T-helper 1 cell treated with Interleukin-12 subunit alpha and Interleukin-12 subunit beta and Interleukin-4 antibody, amounts not matched to agents 30 ng/mL and 1 ng/mL, for 36 hours (primary cell): ENCODE data around the gene RHOD. TPM values are rescaled to one million over a fixed set of nuclear protein-coding genes. Genes with fewer than 3 reads are reported as not detected.

Experiments used
- intact Hi-C: fragments of 100-400 bp; cut with micrococcal nuclease; formaldehyde crosslinking; loops from one replicate; pipeline ENCODE4 v1.15.1; 2024
- total RNA-seq: library from RNA; stranded (reverse); gene quantifications from 2 replicates; pipeline ENCODE4 v1.2.3, GENCODE V29; 2022

RHOD gene
- total RNA-seq, 1 donor from 2014 or later: 0.61 TPM

DNA sequence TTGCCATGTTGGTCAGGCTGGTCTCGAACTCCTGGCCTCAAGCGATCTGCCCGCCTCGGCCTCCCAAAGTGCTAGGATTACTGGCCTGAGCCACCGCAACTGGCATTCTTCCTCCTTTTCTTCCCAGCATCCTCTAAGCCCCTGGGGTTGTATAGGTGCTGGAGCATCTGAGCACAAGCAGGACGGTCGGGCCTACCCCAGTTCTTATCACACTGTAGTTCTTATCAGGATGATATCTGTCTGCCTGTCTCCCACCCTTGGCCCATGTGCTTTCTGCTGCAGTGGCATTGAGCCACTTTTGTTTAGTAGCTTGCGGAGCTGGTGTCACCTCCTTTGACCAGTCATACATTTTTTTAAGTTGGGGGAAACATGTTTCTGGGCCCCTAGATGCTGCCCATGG lies 1.9 kb downstream of the RHOD start:
- intact Hi-C loops: no loop called here

DNA sequence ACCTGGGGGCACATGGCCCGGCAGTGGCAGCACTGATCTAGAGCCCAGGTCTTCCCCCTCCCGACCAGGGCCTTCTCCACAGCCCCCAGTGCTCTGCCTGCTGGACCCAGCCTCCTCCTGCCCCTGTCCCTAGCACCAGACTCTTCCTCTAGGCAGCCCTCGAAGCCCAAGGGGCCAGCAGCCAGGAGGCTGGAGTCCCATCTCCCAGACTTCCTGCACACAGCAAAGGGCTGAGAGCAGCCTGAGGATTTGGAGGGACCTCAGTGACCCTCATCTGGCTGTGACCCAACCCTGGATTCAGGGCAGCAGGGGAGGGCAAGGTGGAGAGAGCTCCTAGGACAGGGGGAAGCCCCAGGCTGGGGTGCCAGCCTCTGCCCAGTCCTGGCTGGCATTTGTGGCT lies 3.0 kb downstream of the RHOD start:
- intact Hi-C loops: no loop called here

DNA sequence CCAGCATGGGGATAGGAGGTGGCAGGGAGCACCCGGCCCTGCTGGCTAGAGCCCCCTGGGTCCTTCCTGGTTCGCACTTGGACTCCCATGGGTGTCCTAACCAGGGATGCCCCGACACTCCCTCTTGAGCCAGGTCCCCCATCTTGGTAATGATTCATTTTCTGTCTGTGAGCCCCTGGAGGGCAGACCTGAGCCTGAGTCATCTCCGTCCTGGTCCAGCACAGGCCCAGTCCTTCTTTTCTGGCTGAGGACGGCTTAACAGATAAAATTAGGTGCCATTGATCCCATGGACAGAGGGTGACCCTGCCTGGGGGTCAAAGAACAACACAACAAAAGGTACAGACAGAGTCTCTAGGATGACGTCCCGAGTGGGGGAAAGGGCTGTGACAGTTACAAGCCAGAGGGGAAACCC lies 3.5 kb downstream of the RHOD start:
- intact Hi-C loops: no loop called here

- intact Hi-C loops: no loop called here
Observed at GRCh38 chr11:67062526-67063373, 6.1 kb downstream of the RHOD start.

- intact Hi-C loops: no loop called here
Observed at GRCh38 chr11:67066333-67066709, 9.7 kb downstream of the RHOD start.

- intact Hi-C loops: loop anchor here (1.0 kb wide), 1 partner anchor 17 kb away; no protein-coding TSS in a partner anchor
Observed at GRCh38 chr11:67071420-67072284, 15.0 kb downstream of the RHOD start.

- intact Hi-C loops: no loop called here
Observed at GRCh38 chr11:67072295-67072694, 15.6 kb downstream of the RHOD start.

DNA sequence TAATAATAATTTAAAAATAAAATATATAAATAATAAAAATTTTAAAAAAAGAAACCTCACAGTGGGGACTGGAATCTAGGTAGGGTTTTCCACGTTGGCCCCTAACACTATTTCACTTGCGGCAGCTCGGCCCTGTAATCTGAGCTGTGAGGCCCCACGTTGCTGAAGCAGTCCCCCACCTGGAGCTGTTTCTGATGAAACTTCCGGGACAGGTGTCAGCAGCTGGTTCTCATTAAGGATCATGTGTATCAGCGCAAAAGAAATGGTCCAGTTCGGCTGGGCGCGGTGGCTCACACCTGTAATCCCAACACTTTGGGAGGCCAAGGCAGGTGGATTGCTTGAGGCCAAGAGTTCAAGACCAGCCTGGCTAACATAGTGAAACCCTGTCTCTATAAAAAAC lies 17.3 kb downstream of the RHOD start:
- intact Hi-C loops: no loop called here

GRCh38 chr11:67076202-67076601 lies 19.6 kb downstream of the RHOD start:
- intact Hi-C loops: no loop called here

- intact Hi-C loops: no loop called here
Observed at GRCh38 chr11:67079065-67079705, 22.5 kb downstream of the RHOD start.

- intact Hi-C loops: loop anchor here (10.0 kb wide), 1 partner anchor 233 kb away; no protein-coding TSS in a partner anchor
Observed at GRCh38 chr11:67082071-67082791, 25.6 kb downstream of the RHOD start.

DNA sequence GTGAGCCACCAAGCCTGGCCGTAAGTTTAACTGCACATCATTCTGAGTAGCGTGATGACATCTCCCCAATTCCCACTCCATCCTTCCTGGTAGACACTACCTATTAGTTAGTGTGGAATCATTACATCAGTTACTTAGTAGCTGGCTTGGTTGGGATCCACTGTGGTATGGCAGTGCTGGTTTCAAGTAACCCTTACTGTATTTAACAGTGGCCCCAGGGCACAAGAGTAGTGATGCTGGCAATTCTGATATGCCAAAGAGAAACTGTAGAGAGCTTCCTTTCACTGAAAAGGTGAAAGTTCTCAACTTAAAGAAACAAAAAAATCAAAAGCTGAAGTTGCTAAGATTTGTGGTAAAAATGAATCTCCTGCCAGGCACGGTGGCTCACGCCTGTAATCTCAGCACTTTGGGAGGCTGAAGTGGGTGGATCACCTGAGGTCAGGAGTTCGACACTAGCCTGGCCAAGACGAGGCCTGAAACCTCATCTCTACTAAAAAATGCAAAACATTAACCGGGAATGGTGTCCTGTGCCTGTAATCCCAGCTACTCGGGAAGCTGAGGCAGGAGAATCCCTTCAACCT lies 27.2 kb downstream of the RHOD start:
- intact Hi-C loops: loop anchor here (10.0 kb wide), 1 partner anchor 231 kb away; no protein-coding TSS in a partner anchor

- intact Hi-C loops: loop anchor here (10.0 kb wide), 1 partner anchor 229 kb away; no protein-coding TSS in a partner anchor
Observed at GRCh38 chr11:67085617-67086016, 29.0 kb downstream of the RHOD start.

- intact Hi-C loops: no loop called here
Observed at GRCh38 chr11:67090717-67091116, 34.1 kb downstream of the RHOD start.

GRCh38 chr11:67095214-67095507 lies 38.5 kb downstream of the RHOD start:
- intact Hi-C loops: no loop called here

DNA sequence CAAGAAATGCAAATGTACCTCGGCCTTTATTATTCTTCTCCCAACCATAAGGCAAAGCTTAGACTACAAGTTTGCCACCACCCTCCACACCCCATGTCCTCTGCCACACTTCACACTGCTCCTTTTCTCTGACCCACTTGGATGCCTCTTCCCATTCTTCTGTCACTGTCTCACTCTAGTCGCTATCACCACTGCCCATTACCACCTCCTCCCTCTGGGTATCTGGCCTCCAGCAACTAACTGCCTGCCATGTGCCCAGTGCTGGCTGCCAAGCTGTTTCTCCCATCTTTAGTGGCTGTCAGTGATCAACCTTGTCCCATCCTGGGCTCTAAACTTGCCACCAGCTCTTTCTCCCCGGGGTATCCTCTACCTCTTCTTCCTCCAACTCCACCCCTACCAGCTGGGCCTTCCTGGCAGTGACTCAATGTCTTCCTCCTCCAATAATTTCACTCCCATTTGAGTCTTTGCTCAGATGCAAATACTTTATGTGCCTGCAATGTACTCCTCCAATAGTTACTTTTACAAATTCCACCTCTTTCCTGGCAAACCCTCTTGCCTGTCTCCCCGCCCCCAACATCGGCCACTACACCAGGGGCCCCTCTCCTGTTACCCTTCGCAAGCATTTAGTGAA lies 42.3 kb downstream of the RHOD start:
- intact Hi-C loops: no loop called here

- intact Hi-C loops: no loop called here
Observed at GRCh38 chr11:67099831-67100324, 43.2 kb downstream of the RHOD start.

DNA sequence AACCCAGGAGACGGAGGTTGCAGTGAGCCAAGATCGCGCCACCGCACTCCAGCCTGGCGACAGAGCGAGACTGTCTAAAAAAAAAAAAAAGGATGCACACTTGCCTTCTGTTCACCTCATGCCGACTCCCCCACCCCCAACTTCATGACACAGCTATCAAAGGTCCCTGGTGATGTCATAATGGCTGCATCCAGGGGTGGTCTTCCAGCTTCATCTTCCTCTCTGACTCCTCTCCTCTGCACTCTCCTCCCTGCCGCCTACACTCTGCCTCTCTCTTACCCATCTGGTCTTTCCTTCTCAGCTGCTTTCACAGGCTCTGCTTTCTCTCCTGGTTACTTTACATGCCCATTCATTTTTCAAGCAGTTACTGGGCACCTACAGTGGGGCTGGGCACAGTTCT lies 46.0 kb downstream of the RHOD start:
- intact Hi-C loops: no loop called here

DNA sequence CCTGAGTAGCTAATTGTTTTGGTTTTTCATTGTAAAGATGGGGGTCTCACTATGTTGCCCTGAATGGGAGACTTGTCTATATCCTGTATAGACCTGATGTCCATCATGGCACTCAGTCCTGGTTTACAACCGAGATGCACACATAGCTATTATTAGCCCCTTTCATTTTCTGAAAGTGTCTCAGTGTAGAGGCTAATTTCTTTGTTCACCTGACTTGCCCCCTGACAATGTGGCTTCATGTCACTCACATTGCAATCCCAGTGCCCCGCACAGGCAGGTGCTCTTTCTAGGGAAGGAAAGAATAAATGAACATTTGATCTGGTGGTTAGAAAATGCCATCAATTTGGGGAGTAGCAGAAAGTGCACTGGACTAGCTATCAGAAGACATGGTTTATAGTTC lies 49.3 kb downstream of the RHOD start:
- intact Hi-C loops: loop anchor here (5.0 kb wide), 1 partner anchor 1041 kb away; no protein-coding TSS in a partner anchor

- intact Hi-C loops: loop anchor here (10.0 kb wide), 2 partner anchors 204 to 366 kb away; a partner anchor contains a TSS
Observed at GRCh38 chr11:67111261-67111660, 54.6 kb downstream of the RHOD start.
